Esophagus muscularis mucosa (tissue), 4 donors: ENCODE measurements around the gene PRPF31. TPM values are rescaled to one million over a fixed set of nuclear protein-coding genes. Genes with fewer than 3 reads are reported as not detected.
A peak's percentile ranks its signal among the peaks of the same experiment; 100 is the strongest.

ENCODE experiments used
- DNase-seq: peaks from one replicate; pipeline ENCODE4 v3.0.0-alpha.2; 2017; ENCODE audit errors: extremely low spot score
- H3K27ac ChIP-seq, 4 donors: fragments of 200-600 bp; sonication (generic); replicated peaks in 1 of 4; 1 replicate in 3 of 4; 2 replicates in 1 of 4; pipeline ENCODE4 v1.5.1; 2016 to 2019; ENCODE audit warnings: mild to moderate bottlenecking in 1 of 4
- H3K27me3 ChIP-seq, 4 donors: fragments of 200-600 bp; sonication (generic); one replicate each; pipeline versions ENCODE4 v1.5.1 to v1.6.0; 2016 to 2019
- H3K36me3 ChIP-seq, 4 donors: fragments of 200-600 bp; sonication (generic); one replicate each; pipeline ENCODE4 v1.5.1; 2016 to 2019
- H3K4me1 ChIP-seq, 4 donors: fragments of 200-600 bp; sonication (generic); one replicate each; pipeline ENCODE4 v1.5.1; 2016 to 2019
- H3K4me3 ChIP-seq, 4 donors: fragments of 200-600 bp; sonication (generic); 1 replicate in 2 of 4; 2 replicates in 2 of 4; pipeline ENCODE4 v1.5.1; 2016 to 2019; ENCODE audit warnings: mild to moderate bottlenecking in 4 of 4, moderate library complexity in 1 of 4
- H3K9me3 ChIP-seq, 4 donors: fragments of 200-600 bp; sonication (generic); 1 replicate in 3 of 4; 2 replicates in 1 of 4; pipeline ENCODE4 v1.5.1; 2016 to 2019
- EP300 ChIP-seq: sonication (generic); formaldehyde crosslinking; IDR thresholded peaks from one replicate; pipeline ENCODE4 v1.6.1; 2017; ENCODE audit warnings: antibody characterized with exemption
- POLR2A ChIP-seq: fragments of 450-650 bp; IDR thresholded peaks from one replicate; pipeline ENCODE4 v1.6.1; 2017; ENCODE audit warnings: antibody characterized with exemption, moderate library complexity, mild to moderate bottlenecking, low read depth
- POLR2AphosphoS5 ChIP-seq, 2 donors: sonication (generic); formaldehyde crosslinking; IDR thresholded peaks; one replicate each; pipeline ENCODE4 v1.6.1; 2017; ENCODE audit warnings: antibody characterized with exemption in 2 of 2
- WGBS: methylation state at CpG from one replicate; pipeline ENCODE4 v1.1.5; 2018; 5-methylcytosine and 5-hydroxymethylcytosine counted together
- intact Hi-C: fragments of 100-400 bp; cut with DNase I; formaldehyde crosslinking; loops from one replicate; pipeline ENCODE4 v1.15.1; 2023
- total RNA-seq, 4 donors: library from RNA; depleted of rRNA; stranded (reverse); fragments of >200 nt; gene quantifications; one replicate each; pipeline versions ENCODE4 v1.1.0 to v1.2.1, GENCODE V29; 2016
- TF ChIP-seq, protein P1 (sequence below), 3 experiments: fragments of 200-600 bp in 2 of 3; fragments of 450-650 bp in 1 of 3; sonication (generic) in 2 of 3; IDR thresholded peaks; one replicate each; pipeline ENCODE4 v1.5.1; 2017 to 2019; ENCODE audit warnings: antibody characterized with exemption in 3 of 3, mild to moderate bottlenecking in 2 of 3, moderate library complexity in 1 of 3

Gene PRPF31
- total RNA-seq, 4 donors from 2014 or later, result 44.9 to 64.3 (median 56.0) TPM

DNA sequence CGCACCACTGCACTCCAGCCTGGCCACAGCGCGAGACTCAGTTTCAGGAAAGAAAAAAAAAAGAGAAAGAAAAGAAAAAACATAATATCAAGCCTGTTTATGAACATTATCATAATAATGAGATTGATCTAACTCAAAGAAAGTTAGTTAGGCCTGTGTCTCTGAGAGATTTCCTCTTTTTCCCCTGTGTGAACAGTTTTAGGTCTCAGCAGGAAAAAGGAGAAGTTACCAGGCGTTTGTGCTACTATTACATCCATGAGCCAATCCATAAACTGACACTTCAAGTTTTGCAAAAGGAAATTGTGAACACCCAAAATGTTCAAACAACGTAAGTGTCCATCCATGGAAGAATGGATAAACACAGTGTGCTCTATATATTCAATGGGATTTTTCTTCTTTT, 38.2 kb upstream of the PRPF31 start:
- no peak for DNase-seq
- Histone ChIP-seq H3K27ac (no peak overlapping the region), H3K4me3 (no peak overlapping the region), H3K4me1 (no peaks in the 10 kb centered on the region), H3K36me3 (no peaks in the 10 kb centered on the region), H3K27me3 (no peaks in the 10 kb centered on the region), H3K9me3 (peaks cover 0 to 13% (median 8%) of the 10 kb centered on the region in 4 donors)
- intact Hi-C loops, result no loop called here
- no peak for TF ChIP-seq POLR2A
- TF ChIP-seq POLR2AphosphoS5 (IDR thresholded peaks at IDR 0.05), result no peak
- TF ChIP-seq, protein P1, sequence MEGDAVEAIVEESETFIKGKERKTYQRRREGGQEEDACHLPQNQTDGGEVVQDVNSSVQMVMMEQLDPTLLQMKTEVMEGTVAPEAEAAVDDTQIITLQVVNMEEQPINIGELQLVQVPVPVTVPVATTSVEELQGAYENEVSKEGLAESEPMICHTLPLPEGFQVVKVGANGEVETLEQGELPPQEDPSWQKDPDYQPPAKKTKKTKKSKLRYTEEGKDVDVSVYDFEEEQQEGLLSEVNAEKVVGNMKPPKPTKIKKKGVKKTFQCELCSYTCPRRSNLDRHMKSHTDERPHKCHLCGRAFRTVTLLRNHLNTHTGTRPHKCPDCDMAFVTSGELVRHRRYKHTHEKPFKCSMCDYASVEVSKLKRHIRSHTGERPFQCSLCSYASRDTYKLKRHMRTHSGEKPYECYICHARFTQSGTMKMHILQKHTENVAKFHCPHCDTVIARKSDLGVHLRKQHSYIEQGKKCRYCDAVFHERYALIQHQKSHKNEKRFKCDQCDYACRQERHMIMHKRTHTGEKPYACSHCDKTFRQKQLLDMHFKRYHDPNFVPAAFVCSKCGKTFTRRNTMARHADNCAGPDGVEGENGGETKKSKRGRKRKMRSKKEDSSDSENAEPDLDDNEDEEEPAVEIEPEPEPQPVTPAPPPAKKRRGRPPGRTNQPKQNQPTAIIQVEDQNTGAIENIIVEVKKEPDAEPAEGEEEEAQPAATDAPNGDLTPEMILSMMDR (IDR thresholded peaks at IDR 0.05), result no peak
- TF ChIP-seq EP300, result no peak
- WGBS, result 75% methylated on average over 5 of the region's 5 CpGs

GRCh38 chr19:54081032-54081431, 34.5 kb upstream of the PRPF31 start, which contains the start of gene TARM1:
TSS of gene TARM1 (minus strand) at chr19:54081365. CDS start at chr19:54081340, 25 bp downstream.
- TF ChIP-seq EP300 (no peak), POLR2AphosphoS5 (IDR thresholded peaks at IDR 0.05) (no peak), POLR2A (no peak)
- TF ChIP-seq, protein P1 (IDR thresholded peaks at IDR 0.05), result no peak
- no peak within 1 kb of the TSS for H3K4me3 ChIP-seq
- WGBS, result 78% methylated on average over 7 of the region's 7 CpGs
- no peaks in the 10 kb centered on the region for H3K27me3 ChIP-seq
- H3K4me1 ChIP-seq, result no peaks in the 10 kb centered on the region
- H3K27ac ChIP-seq, result no peak within 1 kb of the TSS
- H3K36me3 ChIP-seq, result no peaks in the 10 kb centered on the region
- peaks cover 0 to 21% (median 16%) of the 10 kb centered on the region in 4 donors for H3K9me3 ChIP-seq
- intact Hi-C loops, result no loop called here
- no peak for DNase-seq

GRCh38 chr19:54084410-54084809, 31.1 kb upstream of the PRPF31 start:
- TF ChIP-seq POLR2AphosphoS5 (IDR thresholded peaks at IDR 0.05) (no peak), EP300 (no peak), POLR2A (no peak)
- TF ChIP-seq, protein P1 (IDR thresholded peaks at IDR 0.05), result no peak
- Histone ChIP-seq H3K4me3 (no peak overlapping the region), H3K27ac (no peak overlapping the region), H3K36me3 (no peaks in the 10 kb centered on the region), H3K9me3 (peaks cover 0 to 21% (median 16%) of the 10 kb centered on the region in 4 donors), H3K27me3 (peaks cover 0 to 1% (median 0%) of the 10 kb centered on the region in 4 donors), H3K4me1 (no peaks in the 10 kb centered on the region)
- 90% methylated on average over 3 of the region's 3 CpGs for WGBS
- no peak for DNase-seq
- intact Hi-C loops, result no loop called here

DNA sequence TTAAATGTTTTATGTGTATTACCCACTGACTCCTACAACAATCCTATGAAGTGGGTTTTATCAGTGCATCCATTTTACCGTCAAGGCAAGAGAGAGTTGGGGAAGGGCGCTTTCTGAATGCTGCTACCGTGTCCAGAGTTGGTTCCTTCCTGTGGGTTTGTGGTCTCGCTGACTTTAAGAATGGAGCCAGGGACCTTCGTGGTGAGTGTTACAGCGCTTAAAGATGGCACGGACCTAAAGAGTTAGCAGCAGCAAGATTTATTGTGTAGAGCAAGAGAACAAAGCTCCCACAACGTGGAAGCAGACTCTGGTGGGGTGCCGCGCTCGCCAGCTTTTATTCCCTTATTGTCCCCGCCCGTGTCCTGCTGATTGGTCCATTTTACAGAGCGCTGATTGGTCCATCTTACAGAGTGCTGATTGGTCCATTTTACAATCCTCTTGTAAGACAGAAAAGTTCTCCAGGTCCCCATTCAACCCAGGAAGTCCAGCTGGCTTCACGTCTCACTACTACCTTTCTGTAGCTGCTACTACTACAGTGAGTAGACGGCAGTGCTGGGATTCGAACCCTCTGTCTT, 21.0 kb upstream of the PRPF31 start:
- Histone ChIP-seq H3K27ac (no peak overlapping the region), H3K4me1 (peaks cover 0 to 19% (median 14%) of the 10 kb centered on the region in 4 donors), H3K9me3 (no peaks in the 10 kb centered on the region), H3K4me3 (no peak overlapping the region), H3K36me3 (no peaks in the 10 kb centered on the region), H3K27me3 (peaks cover 0 to 43% (median 4%) of the 10 kb centered on the region in 4 donors)
- DNase-seq, result no peak
- intact Hi-C loops, result no loop called here
- TF ChIP-seq EP300, result no peak
- TF ChIP-seq POLR2AphosphoS5 (IDR thresholded peaks at IDR 0.05), result no peak
- TF ChIP-seq POLR2A, result no peak
- WGBS, result 86% methylated on average over 17 of the region's 17 CpGs

DNA sequence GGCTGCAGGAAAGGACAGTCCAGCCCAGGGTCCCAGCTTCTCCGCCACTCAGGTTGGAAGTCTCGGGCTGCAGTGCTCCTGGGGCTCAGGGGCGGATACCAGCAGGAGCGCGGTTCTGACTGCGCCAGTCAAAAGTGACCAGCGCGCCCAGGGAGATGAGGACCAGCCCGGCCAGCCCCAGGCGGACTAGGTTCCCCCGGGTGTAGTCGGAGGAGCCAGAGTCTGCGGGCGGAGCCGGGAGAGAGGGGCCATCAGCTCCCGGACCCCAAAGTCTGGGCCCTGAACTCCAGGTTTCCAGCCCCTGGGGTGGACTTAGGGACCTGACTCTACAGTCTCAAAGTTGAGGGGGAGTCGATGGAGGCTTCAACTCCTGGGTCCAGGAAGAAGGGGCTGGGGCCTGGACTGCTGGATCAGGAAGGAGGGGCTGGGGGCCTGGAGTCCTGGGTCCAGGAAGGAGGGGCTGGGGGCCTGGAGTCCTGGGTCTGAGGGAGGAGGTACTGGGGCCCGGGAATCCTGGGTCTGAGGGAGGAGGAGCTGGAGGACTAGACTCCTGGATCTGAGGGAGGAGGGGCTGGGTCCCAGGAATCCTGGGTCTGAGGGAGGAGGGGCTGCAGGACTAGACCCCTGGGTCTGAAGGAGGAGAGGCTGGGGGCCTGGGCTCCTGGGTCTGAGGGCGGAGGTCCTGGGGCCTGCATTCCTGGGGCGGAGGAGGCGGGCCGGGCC, 20.3 kb upstream of the PRPF31 start:
- WGBS, result 58% methylated on average over 12 of the region's 22 CpGs
- Histone ChIP-seq H3K27me3 (peaks cover 0 to 36% (median 4%) of the 10 kb centered on the region in 4 donors), H3K36me3 (no peaks in the 10 kb centered on the region), H3K4me1 (peaks cover 0 to 19% (median 14%) of the 10 kb centered on the region in 4 donors), H3K4me3 (peak overlapping the region; percentile 45 to 58 (median 50)), H3K9me3 (no peaks in the 10 kb centered on the region), H3K27ac (peak overlapping the region in 1 of 4 donors; percentile 78)
- no peak for DNase-seq
- intact Hi-C loops, result no loop called here
- TF ChIP-seq, protein P1 (IDR thresholded peaks at IDR 0.05), result no peak
- TF ChIP-seq POLR2A (no peak), EP300 (no peak), POLR2AphosphoS5 (IDR thresholded peaks at IDR 0.05) (no peak)
